Measurements from ENCODE around the gene PTGES3.

GRCh38 chr12:56688129-56688845 is at the start of gene PTGES3:
- TF ChIP-seq CTCF (conservative IDR thresholded peaks at IDR 0.05; ENCODE audit: low read length) (no peak), EZH2phosphoT487 (IDR thresholded peaks at IDR 0.05; ENCODE audit: borderline replicate concordance) (no peak)
